ENCODE data around the gene CUL3.

- TF ChIP-seq POLR2AphosphoS5 (IDR thresholded peaks at IDR 0.05) (no peak), CTCF (IDR thresholded peaks at IDR 0.05) (no peak), POLR2A (IDR thresholded peaks at IDR 0.05) (no peak), EP300 (IDR thresholded peaks at IDR 0.05) (no peak)
Observed at GRCh38 chr2:224626735-224627134, 41.6 kb upstream of the CUL3 start.

All from gastroesophageal sphincter (tissue), 3 donors.